Neural progenitor cell (in vitro differentiated cells): ENCODE measurements around the gene MEX3D.

ENCODE experiments used
- EZH2 ChIP-seq: fragments of 200-600 bp; sonication (generic); IDR thresholded peaks from 2 replicates; pipeline ENCODE4 v1.6.1; 2017; ENCODE audit warnings: antibody characterized with exemption, mild to moderate bottlenecking, moderate library complexity
- EZH2phosphoT487 ChIP-seq: fragments of 200-600 bp; sonication (generic); IDR thresholded peaks from 2 replicates; pipeline ENCODE4 v1.6.1; 2017; ENCODE audit warnings: antibody characterized with exemption
- TF ChIP-seq, protein P1 (sequence below): fragments of 200-600 bp; sonication (generic); IDR thresholded peaks from 2 replicates; pipeline ENCODE4 v1.5.1; 2017; ENCODE audit warnings: antibody characterized with exemption, mild to moderate bottlenecking

DNA sequence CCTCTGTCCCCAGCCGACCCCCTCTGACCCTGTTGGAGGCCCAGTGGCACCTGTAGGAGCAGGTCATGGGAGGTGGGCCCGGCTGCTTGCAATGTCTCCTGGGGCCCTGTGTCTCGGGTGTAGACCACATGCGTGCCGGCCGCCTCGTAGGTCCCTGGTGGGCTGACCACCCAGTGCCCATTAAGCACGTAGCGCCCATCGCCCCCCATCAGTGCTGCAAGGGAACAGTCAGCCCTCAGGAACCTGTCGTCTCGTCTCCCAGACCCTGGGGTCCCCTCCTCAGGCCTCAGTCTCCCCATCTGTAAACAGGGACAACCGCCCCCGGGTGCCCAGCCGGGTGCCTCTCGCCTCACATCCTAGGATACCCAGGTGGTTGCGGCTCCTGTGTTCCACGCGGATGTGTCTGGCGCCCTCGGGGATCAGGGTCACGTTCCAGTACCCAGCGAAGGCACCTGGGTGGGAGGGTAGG, 60.9 kb downstream of the MEX3D start:
- TF ChIP-seq EZH2 = no peak
- TF ChIP-seq, protein P1, sequence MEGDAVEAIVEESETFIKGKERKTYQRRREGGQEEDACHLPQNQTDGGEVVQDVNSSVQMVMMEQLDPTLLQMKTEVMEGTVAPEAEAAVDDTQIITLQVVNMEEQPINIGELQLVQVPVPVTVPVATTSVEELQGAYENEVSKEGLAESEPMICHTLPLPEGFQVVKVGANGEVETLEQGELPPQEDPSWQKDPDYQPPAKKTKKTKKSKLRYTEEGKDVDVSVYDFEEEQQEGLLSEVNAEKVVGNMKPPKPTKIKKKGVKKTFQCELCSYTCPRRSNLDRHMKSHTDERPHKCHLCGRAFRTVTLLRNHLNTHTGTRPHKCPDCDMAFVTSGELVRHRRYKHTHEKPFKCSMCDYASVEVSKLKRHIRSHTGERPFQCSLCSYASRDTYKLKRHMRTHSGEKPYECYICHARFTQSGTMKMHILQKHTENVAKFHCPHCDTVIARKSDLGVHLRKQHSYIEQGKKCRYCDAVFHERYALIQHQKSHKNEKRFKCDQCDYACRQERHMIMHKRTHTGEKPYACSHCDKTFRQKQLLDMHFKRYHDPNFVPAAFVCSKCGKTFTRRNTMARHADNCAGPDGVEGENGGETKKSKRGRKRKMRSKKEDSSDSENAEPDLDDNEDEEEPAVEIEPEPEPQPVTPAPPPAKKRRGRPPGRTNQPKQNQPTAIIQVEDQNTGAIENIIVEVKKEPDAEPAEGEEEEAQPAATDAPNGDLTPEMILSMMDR = no peak
- TF ChIP-seq EZH2phosphoT487 = no peak
